Liver (tissue), 9 donors: Measurements from ENCODE around the gene TAGLN2. TPM values are rescaled to one million over a fixed set of nuclear protein-coding genes. Genes with fewer than 3 reads are reported as not detected.

Experiments
- DNase-seq: peaks from one replicate; pipeline ENCODE4 v3.0.0-alpha.2; 2017; ENCODE audit warnings: low spot score
- H3K27ac ChIP-seq, 2 donors: one replicate each; pipeline ENCODE4 v1.7.0; 2013; ENCODE audit warnings: inconsistent platforms in 2 of 2, low read length in 2 of 2, control low read depth in 1 of 2, low read depth in 1 of 2, mild to moderate bottlenecking in 1 of 2
- H3K27me3 ChIP-seq, 4 donors: one replicate each; pipeline versions ENCODE4 v1.6.1 to v1.7.0; 2013; ENCODE audit warnings: low read length in 3 of 4, inconsistent platforms in 1 of 4, mild to moderate bottlenecking in 1 of 4, moderate library complexity in 1 of 4; ENCODE audit not compliant: control insufficient read depth in 4 of 4, insufficient read depth in 4 of 4
- H3K36me3 ChIP-seq, 4 donors: one replicate each; pipeline versions ENCODE4 v1.6.1 to v1.7.0; 2013; ENCODE audit warnings: low read length in 3 of 4, mild to moderate bottlenecking in 3 of 4, low read depth in 1 of 4, moderate library complexity in 1 of 4; ENCODE audit not compliant: control insufficient read depth in 4 of 4, insufficient read depth in 3 of 4
- H3K4me1 ChIP-seq, 4 donors: one replicate each; pipeline versions ENCODE4 v1.6.1 to v1.7.0; 2013; ENCODE audit warnings: low read length in 3 of 4, mild to moderate bottlenecking in 3 of 4, moderate library complexity in 1 of 4; ENCODE audit not compliant: control insufficient read depth in 4 of 4, insufficient read depth in 4 of 4
- H3K4me3 ChIP-seq, 3 donors: one replicate each; pipeline versions ENCODE4 v1.6.1 to v1.7.0; 2013; ENCODE audit warnings: low read length in 3 of 3, control low read depth in 1 of 3, low read depth in 1 of 3, mild to moderate bottlenecking in 1 of 3
- H3K9ac ChIP-seq, 2 donors: one replicate each; pipeline ENCODE4 v1.7.0; 2013; ENCODE audit warnings: low read length in 2 of 2, mild to moderate bottlenecking in 2 of 2, moderate library complexity in 2 of 2, control low read depth in 1 of 2, low read depth in 1 of 2
- H3K9me3 ChIP-seq, 4 donors: one replicate each; pipeline versions ENCODE4 v1.6.1 to v1.7.0; 2013; ENCODE audit warnings: low read length in 3 of 4; ENCODE audit not compliant: control insufficient read depth in 4 of 4
- ATF3 ChIP-seq: IDR thresholded peaks from 2 replicates; pipeline ENCODE4 v1.6.1; 2016; ENCODE audit warnings: antibody characterized with exemption
- FOXA1 ChIP-seq: IDR thresholded peaks from 2 replicates; pipeline ENCODE4 v1.6.1; 2016; ENCODE audit warnings: antibody characterized with exemption
- FOXA2 ChIP-seq: IDR thresholded peaks from 2 replicates; pipeline ENCODE4 v1.6.1; 2016; ENCODE audit warnings: antibody characterized with exemption
- GABPA ChIP-seq, 2 donors: IDR thresholded peaks in 1 of 2; conservative IDR thresholded peaks in 1 of 2; 2 replicates each; pipeline ENCODE4 v1.6.1; 2016; ENCODE audit warnings: antibody characterized with exemption in 2 of 2, mild to moderate bottlenecking in 1 of 2, moderate library complexity in 1 of 2
- HNF4A ChIP-seq, 2 donors: conservative IDR thresholded peaks; 2 replicates each; pipeline ENCODE4 v1.6.1; 2016; ENCODE audit warnings: antibody characterized with exemption in 2 of 2, mild to moderate bottlenecking in 2 of 2
- HNF4G ChIP-seq: IDR thresholded peaks from 2 replicates; pipeline ENCODE4 v1.6.1; 2016; ENCODE audit warnings: antibody characterized with exemption
- JUND ChIP-seq, 2 donors: IDR thresholded peaks; 2 replicates each; pipeline ENCODE4 v1.6.1; 2016; ENCODE audit warnings: antibody characterized with exemption in 2 of 2
- NR2F2 ChIP-seq: IDR thresholded peaks from 2 replicates; pipeline ENCODE4 v1.6.1; 2016; ENCODE audit warnings: antibody characterized with exemption
- RAD21 ChIP-seq, 2 donors: IDR thresholded peaks; 2 replicates each; pipeline ENCODE4 v1.6.1; 2016; ENCODE audit warnings: antibody characterized with exemption in 2 of 2, mild to moderate bottlenecking in 2 of 2
- RXRA ChIP-seq, 2 donors: IDR thresholded peaks; 2 replicates each; pipeline ENCODE4 v1.6.1; 2017 to 2018; ENCODE audit warnings: antibody characterized with exemption in 2 of 2, mild to moderate bottlenecking in 1 of 2
- SP1 ChIP-seq: IDR thresholded peaks from 2 replicates; pipeline ENCODE4 v1.6.1; 2018; ENCODE audit warnings: antibody characterized with exemption, mild to moderate bottlenecking
- TAF1 ChIP-seq: conservative IDR thresholded peaks from 2 replicates; pipeline ENCODE4 v1.6.1; 2016; ENCODE audit warnings: antibody characterized with exemption, mild to moderate bottlenecking
- YY1 ChIP-seq: IDR thresholded peaks from 2 replicates; pipeline ENCODE4 v1.6.1; 2016; ENCODE audit warnings: antibody characterized with exemption, mild to moderate bottlenecking
- WGBS: extraction: QIAGEN DNeasy Blood & Tissue Kit; methylation state at CpG from one replicate; pipeline ENCODE4 v1.1.7; 2013; 5-methylcytosine and 5-hydroxymethylcytosine counted together
- polyA plus RNA-seq, 2 donors: library from polyadenylated mRNA; stranded (reverse) in 1 of 2; unstranded in 1 of 2; fragments of 200-250 nt in 1 of 2; fragments of >200 nt in 1 of 2; fragmentation: Nextera tagmentation in 1 of 2; extraction: Ambion mirVana in 1 of 2; gene quantifications; one replicate each; pipeline versions ENCODE4 v1.2.1 to v1.2.3, GENCODE V29; 2013 to 2015
- total RNA-seq, 2 donors: library from RNA; depleted of rRNA; stranded (reverse); fragments of >200 nt; gene quantifications; one replicate each; pipeline ENCODE4 v1.2.3, GENCODE V29; 2014
- TF ChIP-seq, protein P1 (sequence below): IDR thresholded peaks from 2 replicates; pipeline ENCODE4 v1.6.1; 2016; ENCODE audit warnings: antibody characterized with exemption
- TF ChIP-seq, protein P2 (sequence below): IDR thresholded peaks from 2 replicates; pipeline ENCODE4 v1.6.1; 2016; ENCODE audit warnings: antibody characterized with exemption
- TF ChIP-seq, protein P3 (sequence below): fragments of 150-350 bp; IDR thresholded peaks from 2 replicates; pipeline ENCODE4 v1.5.1; 2017; ENCODE audit warnings: improper control_type of control experiment, low read depth, low read length; ENCODE audit not compliant: missing input control
- donor health status: healthy.
- donor health status: healthy.
- donor health status: healthy.
- donor health status: healthy.
- donor health status: healthy.

The TAGLN2 gene
- total and polyA plus RNA-seq, 4 donors, result 46.4 to 113 (median 79.8) TPM

DNA sequence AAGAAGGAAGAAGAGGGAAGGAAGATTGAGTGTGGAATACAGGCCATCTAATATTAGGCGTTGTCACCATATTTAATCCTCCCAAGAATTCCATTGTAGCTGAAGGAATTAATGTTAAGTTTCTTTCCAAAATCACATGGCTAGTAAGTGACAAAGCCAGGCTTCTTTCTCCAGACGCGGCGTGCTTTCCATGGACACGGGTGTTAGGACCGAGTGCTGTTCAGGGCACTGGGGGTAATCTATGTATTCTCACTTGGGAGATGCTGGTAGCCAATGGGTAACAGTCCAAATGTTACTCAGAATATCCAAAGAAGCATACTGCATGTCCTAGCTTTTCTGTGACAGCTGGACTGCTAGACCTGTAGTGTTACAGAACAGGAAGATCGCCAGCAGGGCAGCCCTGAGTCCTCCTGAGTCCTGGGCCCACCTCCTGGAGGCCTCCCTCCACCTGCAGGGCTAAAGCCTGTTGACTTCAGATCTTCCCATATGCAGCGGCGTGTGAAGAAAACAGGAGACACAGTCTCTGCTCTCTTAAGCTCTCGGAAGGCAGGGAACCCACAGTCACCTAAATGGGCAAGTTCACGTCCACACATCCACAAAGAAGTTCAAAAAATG is 14.8 kb upstream of the TAGLN2 start (continued):
- TF ChIP-seq, protein P1, sequence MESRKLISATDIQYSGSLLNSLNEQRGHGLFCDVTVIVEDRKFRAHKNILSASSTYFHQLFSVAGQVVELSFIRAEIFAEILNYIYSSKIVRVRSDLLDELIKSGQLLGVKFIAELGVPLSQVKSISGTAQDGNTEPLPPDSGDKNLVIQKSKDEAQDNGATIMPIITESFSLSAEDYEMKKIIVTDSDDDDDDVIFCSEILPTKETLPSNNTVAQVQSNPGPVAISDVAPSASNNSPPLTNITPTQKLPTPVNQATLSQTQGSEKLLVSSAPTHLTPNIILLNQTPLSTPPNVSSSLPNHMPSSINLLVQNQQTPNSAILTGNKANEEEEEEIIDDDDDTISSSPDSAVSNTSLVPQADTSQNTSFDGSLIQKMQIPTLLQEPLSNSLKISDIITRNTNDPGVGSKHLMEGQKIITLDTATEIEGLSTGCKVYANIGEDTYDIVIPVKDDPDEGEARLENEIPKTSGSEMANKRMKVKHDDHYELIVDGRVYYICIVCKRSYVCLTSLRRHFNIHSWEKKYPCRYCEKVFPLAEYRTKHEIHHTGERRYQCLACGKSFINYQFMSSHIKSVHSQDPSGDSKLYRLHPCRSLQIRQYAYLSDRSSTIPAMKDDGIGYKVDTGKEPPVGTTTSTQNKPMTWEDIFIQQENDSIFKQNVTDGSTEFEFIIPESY, result no peak
- TF ChIP-seq HNF4G, result no peak
- no peak for TF ChIP-seq SP1
- TF ChIP-seq FOXA1, result no peak
- no peak for TF ChIP-seq YY1
- TF ChIP-seq RAD21 (IDR thresholded peaks at IDR 0.05), result no peak

- H3K9me3 ChIP-seq, result no peaks in the 10 kb centered on the region
- no peak for DNase-seq
- TF ChIP-seq SP1 (no peak), GABPA (IDR thresholded peaks at IDR 0.05 in 1 of 2, conservative IDR thresholded peaks at IDR 0.05 in 1 of 2) (no peak), HNF4G (no peak), NR2F2 (no peak), RAD21 (IDR thresholded peaks at IDR 0.05) (no peak), FOXA2 (no peak), ATF3 (no peak), RXRA (IDR thresholded peaks at IDR 0.05) (no peak)
- TF ChIP-seq, protein P2, sequence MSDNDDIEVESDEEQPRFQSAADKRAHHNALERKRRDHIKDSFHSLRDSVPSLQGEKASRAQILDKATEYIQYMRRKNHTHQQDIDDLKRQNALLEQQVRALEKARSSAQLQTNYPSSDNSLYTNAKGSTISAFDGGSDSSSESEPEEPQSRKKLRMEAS, result no peak
- TF ChIP-seq, protein P1, result no peak
- H3K36me3 ChIP-seq, result peaks cover 0 to under 1% (median 0%) of the 10 kb centered on the region in 4 donors
- WGBS, result 69% methylated on average over 3 of the region's 3 CpGs
- H3K4me3 ChIP-seq, result no peak overlapping the region
- no peak overlapping the region for H3K27ac ChIP-seq
- no peak overlapping the region for H3K9ac ChIP-seq
- peaks cover 12 to 42% (median 28%) of the 10 kb centered on the region in 4 donors for H3K4me1 ChIP-seq
- H3K27me3 ChIP-seq, result no peaks in the 10 kb centered on the region
Measured at GRCh38 chr1:159939678-159940002, 14.3 kb upstream of the TAGLN2 start.

GRCh38 chr1:159938905-159939677 is 13.8 kb upstream of the TAGLN2 start:
- Histone ChIP-seq H3K27me3 (no peaks in the 10 kb centered on the region), H3K4me1 (peaks cover 10 to 36% (median 25%) of the 10 kb centered on the region in 4 donors), H3K9me3 (no peaks in the 10 kb centered on the region), H3K9ac (no peak overlapping the region), H3K36me3 (peaks cover 0 to 5% (median 1%) of the 10 kb centered on the region in 4 donors), H3K4me3 (no peak overlapping the region), H3K27ac (no peak overlapping the region)
- no peak for DNase-seq
- WGBS, result 88% methylated on average over 6 of the region's 6 CpGs
- TF ChIP-seq, protein P1, result no peak
- no peak for TF ChIP-seq RXRA (IDR thresholded peaks at IDR 0.05)
- no peak for TF ChIP-seq FOXA1
- TF ChIP-seq ATF3, result no peak
- no peak for TF ChIP-seq HNF4G
- TF ChIP-seq NR2F2, result no peak
- TF ChIP-seq TAF1, result no peak
- no peak for TF ChIP-seq SP1
- no peak for TF ChIP-seq GABPA (IDR thresholded peaks at IDR 0.05 in 1 of 2, conservative IDR thresholded peaks at IDR 0.05 in 1 of 2)
- TF ChIP-seq, protein P2, result no peak
- TF ChIP-seq HNF4A (conservative IDR thresholded peaks at IDR 0.05), result no peak
- no peak for TF ChIP-seq JUND (IDR thresholded peaks at IDR 0.05)
- TF ChIP-seq, protein P3, sequence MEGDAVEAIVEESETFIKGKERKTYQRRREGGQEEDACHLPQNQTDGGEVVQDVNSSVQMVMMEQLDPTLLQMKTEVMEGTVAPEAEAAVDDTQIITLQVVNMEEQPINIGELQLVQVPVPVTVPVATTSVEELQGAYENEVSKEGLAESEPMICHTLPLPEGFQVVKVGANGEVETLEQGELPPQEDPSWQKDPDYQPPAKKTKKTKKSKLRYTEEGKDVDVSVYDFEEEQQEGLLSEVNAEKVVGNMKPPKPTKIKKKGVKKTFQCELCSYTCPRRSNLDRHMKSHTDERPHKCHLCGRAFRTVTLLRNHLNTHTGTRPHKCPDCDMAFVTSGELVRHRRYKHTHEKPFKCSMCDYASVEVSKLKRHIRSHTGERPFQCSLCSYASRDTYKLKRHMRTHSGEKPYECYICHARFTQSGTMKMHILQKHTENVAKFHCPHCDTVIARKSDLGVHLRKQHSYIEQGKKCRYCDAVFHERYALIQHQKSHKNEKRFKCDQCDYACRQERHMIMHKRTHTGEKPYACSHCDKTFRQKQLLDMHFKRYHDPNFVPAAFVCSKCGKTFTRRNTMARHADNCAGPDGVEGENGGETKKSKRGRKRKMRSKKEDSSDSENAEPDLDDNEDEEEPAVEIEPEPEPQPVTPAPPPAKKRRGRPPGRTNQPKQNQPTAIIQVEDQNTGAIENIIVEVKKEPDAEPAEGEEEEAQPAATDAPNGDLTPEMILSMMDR, result no peak
